CD4-positive, alpha-beta T cell treated with Interleukin-1 beta for 1 hour (primary cell): ENCODE results near the gene FKBP3.
A peak's percentile ranks its signal among the peaks of the same experiment; 100 is the strongest.
"Not testable (repeated sequence)": the region's sequence is repeated elsewhere in the genome, so short reads cannot be mapped to it uniquely, and the experiment has no call there.

ENCODE experiments used
- DNase-seq, 2 donors: peaks; one replicate each; pipeline ENCODE4 v3.0.0-alpha.2; 2020 to 2022

The FKBP3 gene

DNA sequence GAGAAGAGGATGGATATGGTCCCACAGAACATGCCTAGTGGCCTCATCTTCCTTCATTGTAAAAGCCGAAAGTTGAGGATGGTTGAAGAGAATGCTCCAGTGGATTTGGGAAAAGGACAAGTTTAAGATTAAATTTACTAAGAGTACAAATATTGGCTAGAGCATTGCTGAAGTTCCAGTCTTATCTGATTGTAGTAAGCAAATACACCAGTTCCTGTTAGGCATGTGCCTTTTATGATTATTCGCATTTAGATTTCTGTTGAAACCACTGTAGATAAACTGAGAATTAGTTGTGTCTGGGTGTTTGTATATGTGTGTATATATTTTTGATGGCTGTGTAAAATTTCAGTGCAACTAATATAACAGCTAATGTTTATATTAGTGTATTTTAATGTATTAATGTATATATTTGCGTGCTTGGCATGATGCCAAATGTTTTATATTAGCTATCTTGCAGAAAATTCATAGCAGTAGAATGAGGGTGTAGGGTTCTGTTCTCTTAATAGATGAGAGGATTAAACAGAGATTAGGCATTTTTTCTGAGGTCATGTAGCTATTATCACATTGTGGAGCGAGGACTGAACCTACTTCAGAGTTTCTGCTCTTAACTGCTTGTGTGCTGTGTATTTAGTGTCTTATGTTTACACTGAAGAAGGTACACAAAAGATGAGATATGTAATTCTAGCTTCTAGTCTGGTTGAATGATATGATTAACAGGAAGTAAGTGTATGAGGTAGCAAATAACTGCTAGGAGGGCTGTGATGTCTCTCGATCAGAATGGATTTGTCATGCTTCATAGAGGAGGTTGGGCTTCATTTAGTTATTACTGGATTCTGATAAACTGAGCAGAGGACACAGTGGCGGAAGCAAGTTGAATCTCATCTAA is 21.1 kb downstream of the FKBP3 start:
- no peak for DNase-seq

- DNase-seq = no peak
Measured at GRCh38 chr14:45104561-45104960, 29.7 kb downstream of the FKBP3 start.

GRCh38 chr14:45103806-45104205 is 30.5 kb downstream of the FKBP3 start:
- no peak for DNase-seq

GRCh38 chr14:45096218-45096617 is 38.1 kb downstream of the FKBP3 start:
- no peak for DNase-seq

DNA sequence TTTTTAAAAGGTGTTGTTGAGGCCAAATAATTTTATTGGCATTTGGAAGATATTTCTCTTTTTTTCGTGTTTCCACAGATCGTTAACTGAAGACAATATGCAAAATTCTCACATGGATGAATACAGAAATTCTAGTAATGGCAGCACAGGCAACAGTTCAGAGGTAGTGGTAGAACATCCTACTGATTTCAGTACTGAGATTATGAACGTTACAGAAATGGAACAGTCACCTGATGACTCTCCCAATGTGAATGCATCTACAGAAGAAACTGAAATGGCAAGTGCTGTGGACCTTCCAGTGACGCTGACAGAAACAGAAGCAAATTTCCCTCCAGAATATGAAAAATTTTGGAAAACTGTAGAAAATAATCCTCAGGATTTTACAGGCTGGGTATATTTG is 39.1 kb downstream of the FKBP3 start:
- DNase-seq = no peak

- no peak for DNase-seq
Measured at GRCh38 chr14:45094275-45094674, 40.0 kb downstream of the FKBP3 start.

GRCh38 chr14:45091710-45092109 is 42.6 kb downstream of the FKBP3 start:
- no peak for DNase-seq

DNA sequence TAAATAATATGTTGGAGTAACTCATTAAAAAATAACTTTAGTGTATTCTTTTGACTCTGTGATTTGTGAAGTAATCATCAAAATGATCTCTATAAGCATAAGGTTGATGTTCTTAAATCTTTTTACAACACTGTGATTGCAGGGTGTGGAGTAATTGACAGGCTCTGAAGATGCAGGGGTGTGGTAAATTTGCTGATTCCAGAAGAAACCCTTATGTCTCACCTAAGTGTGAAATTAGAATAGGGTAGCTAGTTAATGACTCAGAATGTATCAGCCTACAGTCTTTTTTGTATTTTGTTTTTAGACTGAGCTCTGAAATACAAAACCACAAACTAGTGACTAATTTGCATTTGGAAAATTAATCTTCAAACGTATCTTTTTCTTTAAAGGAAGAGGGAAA is 44.5 kb downstream of the FKBP3 start:
- no peak for DNase-seq

- DNase-seq = no peak
Measured at GRCh38 chr14:45084946-45085346, 49.3 kb downstream of the FKBP3 start.

- DNase-seq = peak; percentile 96
Measured at GRCh38 chr14:45083976-45084722, 50.1 kb downstream of the FKBP3 start, which contains the start of gene PRPF39. TSS of gene PRPF39 (plus strand) at chr14:45084116. CDS start at chr14:45095240, 11,124 bp downstream.

DNA sequence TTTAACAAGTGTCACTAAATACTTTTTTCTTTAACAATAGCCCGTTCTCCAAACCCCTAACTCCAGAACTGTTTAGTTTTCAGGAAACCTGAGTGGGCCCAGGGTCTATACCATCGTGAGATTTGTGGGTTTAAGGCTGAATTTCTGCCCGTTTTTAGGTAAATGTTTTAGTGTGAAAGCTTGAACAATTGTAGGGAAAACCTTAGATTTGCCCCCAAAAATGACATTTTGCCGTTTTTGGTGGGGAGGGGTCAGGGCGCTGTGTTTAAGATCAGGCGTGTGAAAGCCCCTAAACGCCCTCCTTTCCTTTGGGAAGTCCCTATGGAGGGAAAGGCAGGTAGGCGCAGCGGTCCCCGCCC is 50.7 kb downstream of the FKBP3 start:
- no peak for DNase-seq

GRCh38 chr14:45082420-45082819 is 51.9 kb downstream of the FKBP3 start:
- no peak for DNase-seq

DNA sequence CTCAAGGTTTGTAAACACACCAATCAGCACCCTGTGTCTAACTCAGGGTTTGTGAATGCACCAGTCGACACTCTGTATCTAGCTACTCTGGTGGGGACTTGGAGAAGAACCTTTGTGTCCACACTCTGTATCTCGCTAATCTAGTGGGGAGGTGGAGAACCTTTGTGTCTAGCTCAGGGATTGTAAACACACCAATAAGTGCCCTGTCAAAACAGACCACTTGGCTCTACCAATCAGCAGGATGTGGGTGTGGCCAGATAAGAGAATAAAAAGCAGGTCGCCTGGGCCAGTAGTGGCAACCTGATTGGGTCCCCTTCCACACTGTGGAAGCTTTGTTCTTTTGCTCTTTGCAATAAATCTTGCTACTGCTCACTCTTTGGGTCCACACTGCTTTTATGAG is 53.2 kb downstream of the FKBP3 start:
- not testable (repeated sequence) for DNase-seq

- DNase-seq = not testable (repeated sequence)
Measured at GRCh38 chr14:45080416-45080968, 53.8 kb downstream of the FKBP3 start.

DNA sequence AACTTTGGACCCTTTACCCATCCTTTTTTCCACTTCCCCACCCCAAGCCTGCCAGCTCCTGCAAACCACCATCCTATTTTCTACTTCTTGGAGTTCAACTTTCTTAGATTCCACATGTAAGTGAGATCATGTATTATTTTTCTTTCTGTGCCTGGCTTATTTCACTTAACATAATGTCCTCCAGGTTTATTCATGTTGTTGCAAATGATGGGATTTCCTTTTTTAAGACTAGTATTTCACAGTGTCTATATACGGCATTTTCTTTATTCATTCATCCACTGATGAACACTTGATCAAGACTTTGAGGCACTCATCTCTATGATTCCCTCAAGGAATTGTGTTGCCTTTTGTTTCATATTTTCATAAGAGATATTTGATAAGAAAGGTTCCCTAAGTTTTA is 56.0 kb downstream of the FKBP3 start:
- DNase-seq = no peak

DNA sequence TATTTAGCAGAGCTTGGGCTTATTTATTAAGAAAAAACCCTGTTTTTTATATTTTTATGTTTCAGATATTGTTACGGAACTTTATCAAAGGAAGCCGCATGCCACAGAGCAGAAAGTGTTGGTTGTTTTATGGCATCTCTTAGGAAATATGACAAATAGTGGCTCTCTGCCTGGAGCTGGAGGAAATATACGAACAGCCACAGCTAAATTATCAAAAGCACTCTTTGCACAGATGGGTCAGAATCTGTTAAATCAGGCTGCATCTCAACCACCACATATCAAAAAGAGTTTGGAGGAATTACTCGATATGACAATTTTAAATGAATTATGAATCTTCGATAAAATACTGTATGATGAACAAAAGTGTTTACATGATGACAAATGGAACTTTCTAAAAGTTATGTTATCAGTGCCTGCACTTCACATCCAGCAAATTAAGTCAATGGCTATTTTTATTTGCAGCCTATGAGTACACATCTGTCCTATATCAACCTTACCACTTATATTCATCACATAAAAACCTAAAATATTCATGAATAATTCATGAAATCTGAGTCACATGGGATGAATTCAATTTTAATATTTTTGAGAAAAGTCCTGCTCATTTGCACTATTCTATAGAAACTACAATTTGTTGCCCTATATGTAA is 60.9 kb downstream of the FKBP3 start:
- DNase-seq = no peak

DNA sequence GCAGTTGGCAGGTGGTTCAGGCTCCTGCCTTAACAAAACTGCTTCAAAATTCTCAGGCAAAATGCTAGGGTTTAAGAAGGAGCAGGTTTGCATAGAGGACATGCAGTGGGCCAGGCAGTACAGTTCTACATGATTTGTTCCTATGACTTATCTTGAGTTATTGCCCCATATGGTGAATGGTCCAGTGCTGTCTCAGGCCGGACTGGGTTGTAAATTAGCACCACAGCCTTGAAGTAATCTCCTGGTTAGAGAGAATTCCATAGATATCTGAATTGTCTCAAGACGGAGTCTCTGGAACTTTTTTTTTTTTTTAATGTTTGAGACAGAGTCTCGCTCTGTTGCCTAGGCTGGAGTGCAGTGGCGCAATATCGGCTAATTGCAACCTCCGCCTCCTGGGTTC is 62.2 kb downstream of the FKBP3 start:
- no peak for DNase-seq

- DNase-seq = no peak
Measured at GRCh38 chr14:45070215-45070614, 64.1 kb downstream of the FKBP3 start.

DNA sequence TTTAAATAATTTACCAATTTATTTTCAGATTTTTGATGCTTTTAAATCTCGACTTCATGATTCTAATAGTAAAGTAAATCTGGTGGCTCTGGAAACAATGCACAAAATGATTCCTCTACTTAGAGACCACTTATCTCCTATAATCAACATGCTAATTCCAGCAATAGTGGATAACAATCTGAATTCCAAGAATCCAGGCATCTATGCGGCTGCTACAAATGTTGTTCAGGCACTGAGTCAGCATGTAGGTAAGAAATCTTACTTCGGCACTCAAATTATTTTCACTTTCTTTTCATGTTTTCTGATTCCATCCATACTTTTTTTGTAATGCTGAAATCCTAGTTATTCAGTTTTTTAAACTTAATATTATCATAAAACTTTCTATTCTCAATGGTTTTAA is 65.9 kb downstream of the FKBP3 start:
- DNase-seq = no peak

- no peak for DNase-seq
Measured at GRCh38 chr14:45066667-45067066, 67.6 kb downstream of the FKBP3 start.

DNA sequence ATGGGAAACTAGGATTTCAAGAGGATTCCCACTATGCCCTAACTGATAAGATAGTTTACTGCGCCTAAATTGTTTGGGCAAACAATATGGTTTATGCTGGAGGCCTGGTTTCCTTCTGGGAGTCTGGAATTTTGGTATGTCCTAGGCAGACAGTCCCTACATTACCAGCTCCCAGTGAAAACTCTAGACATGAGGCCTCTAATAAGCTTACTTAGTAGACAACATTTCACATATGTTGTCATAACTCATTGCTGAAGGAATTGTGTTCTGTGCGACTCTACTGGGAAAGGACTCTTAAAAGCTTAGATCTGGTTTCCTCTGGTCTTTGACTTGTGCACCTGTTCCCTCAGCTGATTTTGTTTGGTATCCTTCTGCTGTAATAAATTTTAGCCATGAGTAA is 68.3 kb downstream of the FKBP3 start:
- no peak for DNase-seq
